ENCODE results near the gene UTS2B. TPM values are rescaled to one million over a fixed set of nuclear protein-coding genes. Genes with fewer than 3 reads are reported as not detected.

Gene UTS2B
- total RNA-seq, 1 experiment from 2014 or later = 0.26 TPM

DNA sequence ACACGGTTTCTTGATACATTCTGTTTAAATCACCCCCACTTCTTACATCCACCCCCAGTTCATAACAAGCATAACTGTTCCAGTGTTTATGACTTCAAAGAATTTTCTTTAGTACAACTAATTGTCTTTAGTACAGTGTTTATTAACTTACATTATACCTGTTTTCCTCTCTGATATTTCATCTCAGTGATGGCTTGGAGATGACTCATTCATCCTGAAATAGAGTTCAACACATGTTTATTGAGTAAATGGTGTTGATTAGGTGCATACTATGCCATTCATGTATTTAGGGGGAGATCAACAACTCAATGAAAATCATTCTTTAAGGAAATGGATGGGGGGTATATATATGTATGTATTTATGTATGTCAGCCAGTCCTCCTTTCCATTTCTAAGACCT lies 21.7 kb upstream of the UTS2B start:
- Histone ChIP-seq H3K27ac (ENCODE audit: low read length) (no peak overlapping the region), H3K4me1 (ENCODE audit: control insufficient read depth, insufficient read depth, low read length) (peaks cover 32% of the 10 kb centered on the region; the same call in 1 of the 2 replicates), H3K36me3 (ENCODE audit: control insufficient read depth, insufficient read depth, low read length) (no peaks in the 10 kb centered on the region), H3K4me3 (ENCODE audit: low read depth in 2 of 2, low read length in 2 of 2) (no peak overlapping the region), H3K9me3 (ENCODE audit: control insufficient read depth, insufficient read depth, low read depth, low read length) (no peaks in the 10 kb centered on the region), H3K27me3 (ENCODE audit: control insufficient read depth, insufficient read depth, low read length) (no peaks in the 10 kb centered on the region)
- ATAC-seq (no peak), DNase-seq (ENCODE audit: low read depth, low spot score) (no peak)
- no peak for TF ChIP-seq POLR2AphosphoS5 (IDR thresholded peaks at IDR 0.05; ENCODE audit: low read depth, low read length)
- no peak for TF ChIP-seq SIN3A (IDR thresholded peaks at IDR 0.05; ENCODE audit: borderline replicate concordance, insufficient read depth, low read depth, low read length)
- no peak for TF ChIP-seq TCF7L2 (IDR thresholded peaks at IDR 0.05; ENCODE audit: low read depth, low read length)
- TF ChIP-seq REST (IDR thresholded peaks at IDR 0.05; ENCODE audit: insufficient read depth in 1 of 2, low read depth in 2 of 2, low read length in 1 of 2) = no peak
- TF ChIP-seq CTCF (IDR thresholded peaks at IDR 0.05) = no peak
- ChIA-PET CTCF (no interaction called here), POLR2A (no interaction called here)
- no TSS peak for BruUV-seq (replicated peaks)
- in situ Hi-C loops (cut with HindIII; ENCODE audit: low pct_unique_long_range_greater_than_20kb, low sequenced_read_pairs) = no loop called here
- intact Hi-C loops (cut with micrococcal nuclease; ENCODE audit: unreplicated experiment) = no loop called here

DNA sequence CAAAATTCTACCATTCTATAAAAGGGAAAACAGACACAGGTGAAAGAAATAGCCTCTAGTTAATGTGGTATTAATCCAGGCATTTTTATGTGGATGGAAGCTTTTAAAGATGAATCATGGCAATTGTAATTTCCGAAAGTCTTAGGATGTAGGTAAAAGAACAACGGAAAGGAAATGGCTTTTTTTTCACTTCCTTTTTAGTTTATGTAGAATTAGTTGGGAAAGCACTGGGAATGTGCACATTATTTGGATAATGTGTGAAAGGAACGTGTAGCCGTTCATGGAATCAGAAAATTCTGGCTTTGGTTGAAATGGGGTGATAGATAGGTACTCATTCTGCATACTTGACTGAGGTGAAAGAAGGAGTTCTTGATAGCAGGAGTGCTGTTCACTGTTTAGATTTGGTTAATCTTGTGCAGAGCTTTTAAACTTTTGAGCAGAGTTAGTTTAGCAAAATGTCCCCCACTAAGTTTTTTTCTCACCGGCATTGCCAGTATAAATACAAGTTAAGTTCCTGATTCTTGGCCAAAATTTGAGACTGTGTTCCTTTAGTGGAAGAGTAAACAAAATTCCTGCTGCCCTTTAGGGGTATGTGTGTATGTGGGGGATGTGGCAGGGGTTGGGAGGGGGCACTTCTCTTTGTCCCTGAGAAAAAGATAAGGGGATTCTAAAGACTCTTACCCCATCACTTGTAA lies 20.2 kb upstream of the UTS2B start:
- no peaks in the 10 kb centered on the region for H3K27me3 ChIP-seq (ENCODE audit: control insufficient read depth, insufficient read depth, low read length)
- DNase-seq (ENCODE audit: low read depth, low spot score) (no peak), ATAC-seq (no peak)
- in situ Hi-C loops (cut with HindIII; ENCODE audit: low pct_unique_long_range_greater_than_20kb, low sequenced_read_pairs) = no loop called here
- ChIA-PET CTCF (no interaction called here), POLR2A (interaction anchor here (0.5 kb wide), 1 partner anchor 14 kb away, joined by 3 read pairs; no protein-coding TSS in a partner anchor)
- BruUV-seq (replicated peaks) = no TSS peak
- no peak overlapping the region for H3K4me3 ChIP-seq (ENCODE audit: low read depth in 2 of 2, low read length in 2 of 2)
- TF ChIP-seq REST (IDR thresholded peaks at IDR 0.05; ENCODE audit: insufficient read depth in 1 of 2, low read depth in 2 of 2, low read length in 1 of 2) (no peak), SIN3A (IDR thresholded peaks at IDR 0.05; ENCODE audit: borderline replicate concordance, insufficient read depth, low read depth, low read length) (no peak), CTCF (IDR thresholded peaks at IDR 0.05) (no peak), POLR2AphosphoS5 (IDR thresholded peaks at IDR 0.05; ENCODE audit: low read depth, low read length) (no peak), TCF7L2 (IDR thresholded peaks at IDR 0.05; ENCODE audit: low read depth, low read length) (no peak)
- peaks cover 34% of the 10 kb centered on the region for H3K4me1 ChIP-seq (ENCODE audit: control insufficient read depth, insufficient read depth, low read length)
- H3K36me3 ChIP-seq (ENCODE audit: control insufficient read depth, insufficient read depth, low read length) = no peaks in the 10 kb centered on the region
- H3K9me3 ChIP-seq (ENCODE audit: control insufficient read depth, insufficient read depth, low read depth, low read length) = no peaks in the 10 kb centered on the region
- H3K27ac ChIP-seq (ENCODE audit: low read length) = peak overlapping the region; percentile 10; the same call in 1 of the 2 replicates
- intact Hi-C loops (cut with micrococcal nuclease; ENCODE audit: unreplicated experiment) = no loop called here
